SU-DHL-6 (cell line): Measurements from ENCODE around the gene NME3.

Source experiments
- H2AFZ ChIP-seq: fragments of 200-600 bp; sonication (generic); 2 replicates; pipeline ENCODE4 v1.6.1; 2014; ENCODE audit warnings: low read depth, mild to moderate bottlenecking, moderate library complexity, mixed read lengths, antibody characterized with exemption, low read length; ENCODE audit not compliant: severe bottlenecking
- H3F3A ChIP-seq: fragments of 200-600 bp; shearing (Covaris generic); 2 replicates; pipeline ENCODE4 v1.6.0; 2016; ENCODE audit warnings: antibody characterized with exemption, mild to moderate bottlenecking; ENCODE audit not compliant: insufficient read depth
- H3K27ac ChIP-seq: fragments of 200-600 bp; sonication (generic); 2 replicates; pipeline ENCODE4 v1.5.1; 2016; ENCODE audit warnings: low read depth, mild to moderate bottlenecking, low read length, moderate library complexity, mixed read lengths
- H3K27me3 ChIP-seq: fragments of 200-600 bp; sonication (generic), shearing (Covaris generic); 2 replicates; pipeline ENCODE4 v1.6.0; 2014; ENCODE audit warnings: mild to moderate bottlenecking, low read length
- H3K36me3 ChIP-seq: fragments of 200-600 bp; sonication (generic); 2 replicates; pipeline ENCODE4 v1.6.1; 2014; ENCODE audit warnings: mild to moderate bottlenecking, low read length, mixed read lengths
- H3K4me2 ChIP-seq: fragments of 300-600, 200-600 bp; shearing (Covaris generic), sonication (generic); 2 replicates; pipeline ENCODE4 v1.6.0; 2014; ENCODE audit warnings: low read length, low read depth, mild to moderate bottlenecking; ENCODE audit not compliant: poor library complexity, severe bottlenecking
- H3K4me3 ChIP-seq: fragments of 200-600 bp; sonication (generic); 2 replicates; pipeline ENCODE4 v1.5.1; 2014; ENCODE audit warnings: antibody characterized with exemption, low read length, mild to moderate bottlenecking, mixed read lengths; ENCODE audit not compliant: insufficient read depth, poor library complexity, severe bottlenecking
- H3K79me2 ChIP-seq: fragments of 200-600 bp; sonication (generic); 2 replicates; pipeline ENCODE4 v1.6.1; 2014; ENCODE audit warnings: mild to moderate bottlenecking, low read length, moderate library complexity; ENCODE audit not compliant: insufficient read depth
- H3K9ac ChIP-seq: fragments of 200-600 bp; sonication (generic); 2 replicates; pipeline ENCODE4 v1.7.0; 2014; ENCODE audit warnings: mild to moderate bottlenecking, low read length
- H3K9me2 ChIP-seq: fragments of 200-600 bp; sonication (generic); replicated peaks from 2 replicates; pipeline ENCODE4 v1.6.1; 2014; ENCODE audit warnings: low read length; ENCODE audit not compliant: insufficient read depth
- H3K9me3 ChIP-seq: fragments of 200-600 bp; sonication (generic); 2 replicates; pipeline ENCODE4 v1.6.1; 2014; ENCODE audit warnings: low read length, mixed read lengths; ENCODE audit not compliant: insufficient read depth
- H4K20me1 ChIP-seq: fragments of 200-600 bp; sonication (generic); 2 replicates; pipeline ENCODE4 v1.6.1; 2014; ENCODE audit warnings: low read depth, mild to moderate bottlenecking, antibody characterized with exemption, low read length, moderate library complexity, mixed read lengths
- CTCF ChIP-seq: fragments of 200-600 bp; sonication (generic); IDR thresholded peaks from one replicate; pipeline ENCODE4 v1.5.1; 2017; ENCODE audit warnings: antibody characterized with exemption, mild to moderate bottlenecking, low read length, moderate library complexity; ENCODE audit not compliant: insufficient read depth, poor library complexity, severe bottlenecking
- EZH2phosphoT487 ChIP-seq: fragments of 200-600 bp; sonication (generic), shearing (Covaris generic); conservative IDR thresholded peaks from 2 replicates; pipeline ENCODE4 v1.6.1; 2018; ENCODE audit warnings: mild to moderate bottlenecking, antibody characterized with exemption, low read length, moderate library complexity, mixed read lengths

Gene NME3

GRCh38 chr16:1729026-1729425, 42.3 kb downstream of the NME3 start:
- Histone ChIP-seq H4K20me1 (no peaks in the 10 kb centered on the region), H3K36me3 (no peaks in the 10 kb centered on the region), H3K27ac (no peak overlapping the region), H2AFZ (no peak overlapping the region), H3K9ac (no peak overlapping the region), H3F3A (no peaks in the 10 kb centered on the region), H3K4me2 (no peak overlapping the region), H3K27me3 (no peaks in the 10 kb centered on the region), H3K4me3 (no peak overlapping the region), H3K79me2 (peaks cover under 1% of the 10 kb centered on the region; the same call in 1 of the 2 replicates), H3K9me2 (no peaks in the 10 kb centered on the region), H3K9me3 (no peaks in the 10 kb centered on the region)
- no peak for TF ChIP-seq EZH2phosphoT487
- no peak for TF ChIP-seq CTCF

- Histone ChIP-seq H3F3A (no peaks in the 10 kb centered on the region), H2AFZ (no peak overlapping the region), H3K9ac (no peak overlapping the region), H3K27ac (no peak overlapping the region), H4K20me1 (no peaks in the 10 kb centered on the region; the same call in 1 of the 2 replicates), H3K4me3 (no peak overlapping the region), H3K27me3 (no peaks in the 10 kb centered on the region), H3K79me2 (peaks cover 9% of the 10 kb centered on the region; the same call in 1 of the 2 replicates), H3K9me2 (no peaks in the 10 kb centered on the region), H3K4me2 (no peak overlapping the region), H3K36me3 (no peaks in the 10 kb centered on the region), H3K9me3 (no peaks in the 10 kb centered on the region)
- TF ChIP-seq EZH2phosphoT487 (no peak), CTCF (no peak)
These were observed 43.4 kb downstream of the NME3 start for GRCh38 chr16:1727651-1728624.

- H4K20me1 ChIP-seq = no peaks in the 10 kb centered on the region; the same call in 1 of the 2 replicates
- H3K36me3 ChIP-seq = no peaks in the 10 kb centered on the region
- H3K27me3 ChIP-seq = no peaks in the 10 kb centered on the region
- no peaks in the 10 kb centered on the region for H3K9me3 ChIP-seq
- no peak overlapping the region for H3K4me3 ChIP-seq
- H3K4me2 ChIP-seq = no peak overlapping the region
- no peak overlapping the region for H2AFZ ChIP-seq
- H3K27ac ChIP-seq = no peak overlapping the region
- no peaks in the 10 kb centered on the region for H3F3A ChIP-seq
- H3K9ac ChIP-seq = no peak overlapping the region
- TF ChIP-seq CTCF (no peak), EZH2phosphoT487 (no peak)
- no peaks in the 10 kb centered on the region for H3K9me2 ChIP-seq
- H3K79me2 ChIP-seq = peaks cover 9% of the 10 kb centered on the region; the same call in 1 of the 2 replicates
These were observed 44.5 kb downstream of the NME3 start for GRCh38 chr16:1726661-1727502.
